ENCODE results near the gene PSMD10.

GRCh38 chrX:108091264-108091877, at the start of gene PSMD10, which contains the start of gene ATG4A:
- TF ChIP-seq EP300 (IDR thresholded peaks at IDR 0.05) (no peak), POLR2AphosphoS5 (IDR thresholded peaks at IDR 0.05) (peak; percentile 80), CTCF (IDR thresholded peaks at IDR 0.05) (peak in 3 of 4 experiments; percentile 13 to 30 (median 21)), POLR2A (IDR thresholded peaks at IDR 0.05) (peak; percentile 40 to 45)
